ENCODE measurements around the gene TMEM232. TPM values are rescaled to one million over a fixed set of nuclear protein-coding genes. Genes with fewer than 3 reads are reported as not detected.

The TMEM232 gene
- total and polyA plus RNA-seq, 12 donors = 0.26 to 4.4 (median 3.2) TPM

DNA sequence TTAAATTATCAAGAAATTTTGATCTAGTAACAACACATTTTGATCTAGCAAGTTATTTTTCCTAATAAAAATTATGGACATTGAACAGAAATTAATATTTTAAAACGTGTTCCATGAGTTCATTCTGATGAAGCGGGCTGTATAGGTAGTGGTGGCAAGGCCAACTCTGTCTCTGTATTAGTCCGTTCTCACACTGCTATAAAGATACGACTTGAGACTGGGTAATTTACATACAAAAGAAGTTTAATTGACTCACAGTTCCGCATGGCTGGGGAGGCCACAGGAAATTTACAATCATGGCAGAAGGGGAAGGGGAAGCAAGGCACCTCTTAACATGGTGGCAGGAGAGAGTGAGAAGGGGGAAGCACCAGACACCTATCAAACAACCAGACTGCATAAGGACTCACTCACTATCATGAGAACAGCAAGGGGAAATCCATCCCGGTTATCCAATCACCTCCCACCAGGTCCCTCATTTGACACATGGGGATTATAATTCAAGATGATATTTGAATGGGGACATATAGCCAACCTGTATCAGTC, 61.2 kb downstream of the TMEM232 start:
- no peaks in the 10 kb centered on the region for H3K27me3 ChIP-seq
- intact Hi-C loops (cut with DNase I) = no loop called here
- TF ChIP-seq, protein P1, sequence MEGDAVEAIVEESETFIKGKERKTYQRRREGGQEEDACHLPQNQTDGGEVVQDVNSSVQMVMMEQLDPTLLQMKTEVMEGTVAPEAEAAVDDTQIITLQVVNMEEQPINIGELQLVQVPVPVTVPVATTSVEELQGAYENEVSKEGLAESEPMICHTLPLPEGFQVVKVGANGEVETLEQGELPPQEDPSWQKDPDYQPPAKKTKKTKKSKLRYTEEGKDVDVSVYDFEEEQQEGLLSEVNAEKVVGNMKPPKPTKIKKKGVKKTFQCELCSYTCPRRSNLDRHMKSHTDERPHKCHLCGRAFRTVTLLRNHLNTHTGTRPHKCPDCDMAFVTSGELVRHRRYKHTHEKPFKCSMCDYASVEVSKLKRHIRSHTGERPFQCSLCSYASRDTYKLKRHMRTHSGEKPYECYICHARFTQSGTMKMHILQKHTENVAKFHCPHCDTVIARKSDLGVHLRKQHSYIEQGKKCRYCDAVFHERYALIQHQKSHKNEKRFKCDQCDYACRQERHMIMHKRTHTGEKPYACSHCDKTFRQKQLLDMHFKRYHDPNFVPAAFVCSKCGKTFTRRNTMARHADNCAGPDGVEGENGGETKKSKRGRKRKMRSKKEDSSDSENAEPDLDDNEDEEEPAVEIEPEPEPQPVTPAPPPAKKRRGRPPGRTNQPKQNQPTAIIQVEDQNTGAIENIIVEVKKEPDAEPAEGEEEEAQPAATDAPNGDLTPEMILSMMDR (IDR thresholded peaks at IDR 0.05) = no peak
- H3K9me3 ChIP-seq = no peaks in the 10 kb centered on the region
- no peak overlapping the region for H3K27ac ChIP-seq
- ATAC-seq (no peak), DNase-seq (no peak)
- no peaks in the 10 kb centered on the region for H3K36me3 ChIP-seq
- no peaks in the 10 kb centered on the region for H3K4me1 ChIP-seq
- H3K4me3 ChIP-seq = no peak overlapping the region
- WGBS, 2 donors = 67 to 76% methylated on average over 6 of the region's 6 CpGs

GRCh38 chr5:110663525-110663924, 62.9 kb downstream of the TMEM232 start:
- H3K9me3 ChIP-seq = no peaks in the 10 kb centered on the region
- H3K36me3 ChIP-seq = no peaks in the 10 kb centered on the region
- DNase-seq = no peak
- WGBS, 2 donors = 94 to 96% methylated on average over 1 of the region's 1 CpG
- no peaks in the 10 kb centered on the region for H3K4me1 ChIP-seq
- TF ChIP-seq, protein P1 (IDR thresholded peaks at IDR 0.05) = no peak
- ATAC-seq = no peak
- H3K27ac ChIP-seq = no peak overlapping the region
- intact Hi-C loops (cut with DNase I) = no loop called here
- no peaks in the 10 kb centered on the region for H3K27me3 ChIP-seq
- no peak overlapping the region for H3K4me3 ChIP-seq

GRCh38 chr5:110658006-110658405, 68.5 kb downstream of the TMEM232 start:
- TF ChIP-seq, protein P1 (IDR thresholded peaks at IDR 0.05) = no peak
- Histone ChIP-seq H3K9me3 (no peaks in the 10 kb centered on the region), H3K27me3 (no peaks in the 10 kb centered on the region), H3K4me3 (no peak overlapping the region), H3K36me3 (no peaks in the 10 kb centered on the region), H3K4me1 (no peaks in the 10 kb centered on the region), H3K27ac (no peak overlapping the region)
- whole genome bisulfite sequencing, 2 donors = 77 to 82% methylated on average over 5 of the region's 5 CpGs
- ATAC-seq (no peak), DNase-seq (no peak)
- intact Hi-C loops (cut with DNase I) = no loop called here

- TF ChIP-seq, protein P1 (IDR thresholded peaks at IDR 0.05) = no peak
- no peak for ATAC-seq
- no peaks in the 10 kb centered on the region for H3K9me3 ChIP-seq
- H3K27me3 ChIP-seq = no peaks in the 10 kb centered on the region
- intact Hi-C loops (cut with DNase I) = no loop called here
- H3K36me3 ChIP-seq = no peaks in the 10 kb centered on the region
- H3K4me3 ChIP-seq = no peak overlapping the region
- DNase-seq = no peak
- 82 to 86% methylated on average over 3 of the region's 3 CpGs for WGBS, 2 donors
- H3K4me1 ChIP-seq = no peaks in the 10 kb centered on the region
- no peak overlapping the region for H3K27ac ChIP-seq
Measured at GRCh38 chr5:110653231-110653970, 73.1 kb downstream of the TMEM232 start.
